Keratinocyte (primary cell): ENCODE measurements around the gene RBPJL. TPM values are rescaled to one million over a fixed set of nuclear protein-coding genes. Genes with fewer than 3 reads are reported as not detected.

Experiments
- DNase-seq: peaks from one replicate; pipeline ENCODE4 v3.0.0-alpha.2; 2011; ENCODE audit warnings: low read depth, missing footprints, low spot score
- FAIRE-seq: peaks from 2 replicates; lab custom pipeline; 2011; peaks lifted over from hg19 to GRCh38; lab: Jason Lieb, UNC
- H2AFZ ChIP-seq: 2 replicates; pipeline ENCODE4 v1.6.0; 2012; ENCODE audit warnings: low read length, control low read depth, inconsistent platforms; ENCODE audit not compliant: control insufficient read depth
- H3K27ac ChIP-seq: 2 replicates; pipeline ENCODE4 v1.5.1; 2011; ENCODE audit warnings: low read length; ENCODE audit not compliant: control insufficient read depth, insufficient read depth
- H3K27me3 ChIP-seq: 3 replicates; pipeline ENCODE4 v1.6.0; 2011; ENCODE audit warnings: low read length; ENCODE audit not compliant: control insufficient read depth, insufficient read depth; ENCODE audit errors: extremely low read depth
- H3K36me3 ChIP-seq, 2 experiments: 2 replicates in 1 of 2; 3 replicates in 1 of 2; pipeline ENCODE4 v1.5.1; 2011; ENCODE audit warnings: low read length in 2 of 2, mild to moderate bottlenecking in 1 of 2; ENCODE audit not compliant: control insufficient read depth in 2 of 2, insufficient read depth in 2 of 2; ENCODE audit errors: extremely low read depth in 1 of 2
- H3K4me1 ChIP-seq: 3 replicates; pipeline ENCODE4 v1.5.1; 2011; ENCODE audit warnings: low read length; ENCODE audit not compliant: control insufficient read depth, insufficient read depth; ENCODE audit errors: extremely low read depth
- H3K4me2 ChIP-seq: 3 replicates; pipeline ENCODE4 v1.6.0; 2011; ENCODE audit warnings: low read depth, low read length; ENCODE audit not compliant: control insufficient read depth, insufficient read depth; ENCODE audit errors: extremely low read depth
- H3K4me3 ChIP-seq, 3 experiments: fragments of 200-600 bp in 1 of 3; sonication (generic) in 1 of 3; 2 replicates in 2 of 3; 3 replicates in 1 of 3; pipeline ENCODE4 v1.5.1; 2011 to 2016; ENCODE audit warnings: low read length in 3 of 3, mild to moderate bottlenecking in 3 of 3, control low read depth in 2 of 3, inconsistent platforms in 1 of 3, low read depth in 1 of 3, mixed read lengths in 1 of 3, mixed run types in 1 of 3, moderate library complexity in 1 of 3; ENCODE audit not compliant: control insufficient read depth in 2 of 3, insufficient read depth in 2 of 3; ENCODE audit errors: extremely low read depth in 1 of 3
- H3K79me2 ChIP-seq: 2 replicates; pipeline ENCODE4 v1.6.0; 2012; ENCODE audit warnings: low read length; ENCODE audit not compliant: control insufficient read depth, insufficient read depth
- H3K9ac ChIP-seq: 3 replicates; pipeline ENCODE4 v1.6.0; 2011; ENCODE audit warnings: low read length; ENCODE audit not compliant: control insufficient read depth, insufficient read depth; ENCODE audit errors: extremely low read depth
- H3K9me1 ChIP-seq: 3 replicates; pipeline ENCODE4 v1.6.0; 2011; ENCODE audit warnings: low read length; ENCODE audit not compliant: control insufficient read depth, insufficient read depth; ENCODE audit errors: extremely low read depth
- H3K9me3 ChIP-seq: 2 replicates; pipeline ENCODE4 v1.5.1; 2012; ENCODE audit warnings: low read depth, low read length; ENCODE audit not compliant: control insufficient read depth
- H4K20me1 ChIP-seq: 3 replicates; pipeline ENCODE4 v1.6.0; 2011; ENCODE audit warnings: low read length; ENCODE audit not compliant: control insufficient read depth, insufficient read depth; ENCODE audit errors: extremely low read depth
- EZH2 ChIP-seq: IDR thresholded peaks from one replicate; pipeline ENCODE4 v1.6.1; 2012; ENCODE audit warnings: inconsistent platforms, mild to moderate bottlenecking, low read length, moderate library complexity
- dilution Hi-C: fragments of 300-500 bp; cut with MboI; formaldehyde crosslinking; loops from one replicate; pipeline ENCODE4 v1.7.0; 2020; ENCODE audit warnings: low sequenced_read_pairs; ENCODE audit not compliant: extremely low pct_ligation_motif_present
- polyA plus RNA-seq, 5 experiments: library from polyadenylated mRNA; depleted of rRNA in 3 of 5; stranded (reverse) in 3 of 5; stranded (forward) in 1 of 5; unstranded in 1 of 5; fragments of >200 nt; gene quantifications; 1 replicate in 1 of 5; 2 replicates in 3 of 5; 3 replicates in 1 of 5; pipeline versions ENCODE4 v1.2.1 to v1.2.3, GENCODE V29; 2011 to 2012; ENCODE audit warnings: missing spikeins in 2 of 5, low read depth in 1 of 5, low replicate concordance in 1 of 5
- TF ChIP-seq, protein P1 (sequence below), 3 experiments: IDR thresholded peaks in 1 of 3; conservative IDR thresholded peaks in 1 of 3; optimal IDR thresholded peaks in 1 of 3; 2 replicates in 2 of 3; 3 replicates in 1 of 3; pipeline versions ENCODE3 to v1.5.1; 2011; ENCODE audit warnings: low read length in 3 of 3, mild to moderate bottlenecking in 3 of 3, moderate library complexity in 2 of 3, control low read depth in 1 of 3, inconsistent platforms in 1 of 3; ENCODE audit not compliant: insufficient read depth in 2 of 3; ENCODE audit errors: extremely low read depth in 1 of 3

RBPJL gene
- polyA plus RNA-seq, 1 donor (not counting 4 experiments of a cell fraction or from before 2014, with no cell fraction given) = not detected

DNA sequence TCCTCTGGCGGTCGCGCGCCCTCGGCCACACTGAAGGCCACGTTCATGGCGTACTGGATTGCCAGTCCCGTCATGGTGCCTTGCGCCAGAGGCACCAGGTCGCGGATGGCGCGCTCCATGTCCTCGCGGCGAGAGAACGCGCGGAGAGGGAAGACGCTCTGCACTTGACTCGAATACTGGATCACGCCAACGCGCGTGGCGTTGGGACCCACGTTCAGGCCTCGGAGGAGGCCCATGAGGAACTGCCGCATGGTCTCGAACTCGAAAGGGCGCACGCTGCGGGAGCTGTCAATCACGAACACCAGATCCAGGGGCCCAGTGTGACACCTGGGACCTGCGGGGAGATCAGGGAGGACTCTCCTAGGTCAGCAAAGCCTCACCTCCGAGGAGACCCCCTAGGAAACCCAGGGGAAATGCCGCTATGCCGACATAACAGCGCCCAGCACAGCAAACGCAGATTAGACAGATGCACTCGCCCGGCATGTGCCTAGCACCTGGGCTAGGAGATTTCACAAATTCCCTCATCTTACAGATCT lies 2.1 kb upstream of the RBPJL start:
- H3K36me3 ChIP-seq = no peaks in the 10 kb centered on the region
- TF ChIP-seq, protein P1, sequence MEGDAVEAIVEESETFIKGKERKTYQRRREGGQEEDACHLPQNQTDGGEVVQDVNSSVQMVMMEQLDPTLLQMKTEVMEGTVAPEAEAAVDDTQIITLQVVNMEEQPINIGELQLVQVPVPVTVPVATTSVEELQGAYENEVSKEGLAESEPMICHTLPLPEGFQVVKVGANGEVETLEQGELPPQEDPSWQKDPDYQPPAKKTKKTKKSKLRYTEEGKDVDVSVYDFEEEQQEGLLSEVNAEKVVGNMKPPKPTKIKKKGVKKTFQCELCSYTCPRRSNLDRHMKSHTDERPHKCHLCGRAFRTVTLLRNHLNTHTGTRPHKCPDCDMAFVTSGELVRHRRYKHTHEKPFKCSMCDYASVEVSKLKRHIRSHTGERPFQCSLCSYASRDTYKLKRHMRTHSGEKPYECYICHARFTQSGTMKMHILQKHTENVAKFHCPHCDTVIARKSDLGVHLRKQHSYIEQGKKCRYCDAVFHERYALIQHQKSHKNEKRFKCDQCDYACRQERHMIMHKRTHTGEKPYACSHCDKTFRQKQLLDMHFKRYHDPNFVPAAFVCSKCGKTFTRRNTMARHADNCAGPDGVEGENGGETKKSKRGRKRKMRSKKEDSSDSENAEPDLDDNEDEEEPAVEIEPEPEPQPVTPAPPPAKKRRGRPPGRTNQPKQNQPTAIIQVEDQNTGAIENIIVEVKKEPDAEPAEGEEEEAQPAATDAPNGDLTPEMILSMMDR (optimal IDR thresholded peaks at IDR 0.05 in 1 of 3, IDR thresholded peaks at IDR 0.05 in 1 of 3, conservative IDR thresholded peaks at IDR 0.05 in 1 of 3; ENCODE audit: extremely low read depth in 1 of 3, insufficient read depth in 2 of 3, low read length in 3 of 3) = no peak
- no peak for TF ChIP-seq EZH2
- FAIRE-seq (no peak), DNase-seq (no peak)
- no peaks in the 10 kb centered on the region for H3K9me1 ChIP-seq
- H3K4me2 ChIP-seq = no peak overlapping the region
- no peak overlapping the region for H3K4me3 ChIP-seq
- peaks cover 5% of the 10 kb centered on the region for H3K27me3 ChIP-seq
- H2AFZ ChIP-seq = no peak overlapping the region
- no peaks in the 10 kb centered on the region for H4K20me1 ChIP-seq
- dilution Hi-C loops = no loop called here
- no peaks in the 10 kb centered on the region for H3K79me2 ChIP-seq
- H3K4me1 ChIP-seq = no peaks in the 10 kb centered on the region
- H3K9me3 ChIP-seq = no peaks in the 10 kb centered on the region
- H3K9ac ChIP-seq = no peak overlapping the region
- H3K27ac ChIP-seq = no peak overlapping the region

DNA sequence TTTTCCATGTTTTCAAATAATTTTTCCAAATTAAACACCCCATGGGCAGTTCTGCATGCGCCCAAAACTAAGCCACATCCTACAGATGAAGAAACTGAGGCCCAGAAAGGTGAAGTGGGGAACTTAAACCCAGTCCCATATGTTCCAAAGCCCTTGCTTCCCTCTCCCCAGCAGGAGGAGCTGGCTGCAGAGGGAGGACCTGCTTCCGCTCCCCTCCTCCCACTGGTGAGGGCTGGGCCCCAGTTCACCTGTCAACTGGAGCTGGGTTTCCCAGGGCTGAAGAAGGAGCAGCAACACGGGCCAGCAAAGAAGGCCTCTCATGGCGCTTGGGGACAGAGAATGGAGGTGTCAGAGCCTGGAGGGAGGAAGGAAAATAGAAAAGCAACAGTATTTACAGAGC lies 1.4 kb upstream of the RBPJL start:
- H3K4me1 ChIP-seq = no peaks in the 10 kb centered on the region
- H3K27ac ChIP-seq = no peak overlapping the region
- no peaks in the 10 kb centered on the region for H3K9me1 ChIP-seq
- no peak for TF ChIP-seq EZH2
- TF ChIP-seq, protein P1 (optimal IDR thresholded peaks at IDR 0.05 in 1 of 3, IDR thresholded peaks at IDR 0.05 in 1 of 3, conservative IDR thresholded peaks at IDR 0.05 in 1 of 3; ENCODE audit: extremely low read depth in 1 of 3, insufficient read depth in 2 of 3, low read length in 3 of 3) = no peak
- peaks cover 5% of the 10 kb centered on the region for H3K27me3 ChIP-seq
- no peaks in the 10 kb centered on the region for H3K36me3 ChIP-seq
- H3K9me3 ChIP-seq = no peaks in the 10 kb centered on the region
- H3K79me2 ChIP-seq = no peaks in the 10 kb centered on the region
- FAIRE-seq (no peak), DNase-seq (no peak)
- H3K9ac ChIP-seq = no peak overlapping the region
- no peak overlapping the region for H3K4me2 ChIP-seq
- dilution Hi-C loops = no loop called here
- H2AFZ ChIP-seq = no peak overlapping the region
- no peaks in the 10 kb centered on the region for H4K20me1 ChIP-seq
- no peak overlapping the region for H3K4me3 ChIP-seq
